Measurements from ENCODE around the gene TAF3. TPM values are rescaled to one million over a fixed set of nuclear protein-coding genes. Genes with fewer than 3 reads are reported as not detected.

TAF3 gene
- total RNA-seq, 4 donors from 2014 or later = 5.6 to 12.9 (median 8.3) TPM

GRCh38 chr10:8045726-8046494, 227.6 kb downstream of the TAF3 start:
- no peak for TF ChIP-seq CTCF (IDR thresholded peaks at IDR 0.05; ENCODE audit: low read depth)

GRCh38 chr10:8047452-8048280, 229.4 kb downstream of the TAF3 start:
- TF ChIP-seq CTCF (IDR thresholded peaks at IDR 0.05; ENCODE audit: low read depth) = no peak

- TF ChIP-seq CTCF (IDR thresholded peaks at IDR 0.05; ENCODE audit: low read depth) = no peak
Observed at GRCh38 chr10:8048281-8049008, 230.1 kb downstream of the TAF3 start.

- TF ChIP-seq CTCF (IDR thresholded peaks at IDR 0.05; ENCODE audit: low read depth) = no peak
Observed at GRCh38 chr10:8049045-8049864, 230.9 kb downstream of the TAF3 start.

GRCh38 chr10:8049865-8050555, 231.7 kb downstream of the TAF3 start:
- no peak for TF ChIP-seq CTCF (IDR thresholded peaks at IDR 0.05; ENCODE audit: low read depth)

GRCh38 chr10:8050556-8051108, 232.3 kb downstream of the TAF3 start:
- TF ChIP-seq CTCF (IDR thresholded peaks at IDR 0.05; ENCODE audit: low read depth) = no peak

Data from subcutaneous adipose tissue (tissue), 4 donors.